PFSK-1 (cell line): ENCODE measurements around the gene TTC21B.

ENCODE experiments used
- FOXP2 ChIP-seq: optimal IDR thresholded peaks from 2 replicates; pipeline ENCODE3; 2011; ENCODE audit warnings: borderline replicate concordance, control low read depth, inconsistent platforms; ENCODE audit not compliant: insufficient read depth; ENCODE audit errors: extremely low read length, extremely low read depth
- POLR2AphosphoS5 ChIP-seq: IDR thresholded peaks from 2 replicates; pipeline ENCODE4 v1.6.1; 2012; ENCODE audit warnings: low read depth, mild to moderate bottlenecking, control low read depth, low read length, moderate library complexity
- REST ChIP-seq, 2 experiments: IDR thresholded peaks; 2 replicates each; pipeline versions ENCODE4 v1.6.1 to v1.8.0; 2011 to 2012; ENCODE audit warnings: low read depth in 2 of 2, low read length in 2 of 2, control low read depth in 1 of 2, inconsistent platforms in 1 of 2, mild to moderate bottlenecking in 1 of 2, moderate library complexity in 1 of 2; ENCODE audit not compliant: insufficient read depth in 1 of 2
- SIN3A ChIP-seq: IDR thresholded peaks from 2 replicates; pipeline ENCODE4 v1.6.1; 2012; ENCODE audit warnings: mild to moderate bottlenecking, low read length, moderate library complexity, borderline replicate concordance; ENCODE audit not compliant: insufficient read depth
- TAF1 ChIP-seq: IDR thresholded peaks from 2 replicates; pipeline ENCODE4 v1.6.1; 2012; ENCODE audit warnings: low read length, control low read depth, borderline replicate concordance; ENCODE audit not compliant: insufficient read depth

DNA sequence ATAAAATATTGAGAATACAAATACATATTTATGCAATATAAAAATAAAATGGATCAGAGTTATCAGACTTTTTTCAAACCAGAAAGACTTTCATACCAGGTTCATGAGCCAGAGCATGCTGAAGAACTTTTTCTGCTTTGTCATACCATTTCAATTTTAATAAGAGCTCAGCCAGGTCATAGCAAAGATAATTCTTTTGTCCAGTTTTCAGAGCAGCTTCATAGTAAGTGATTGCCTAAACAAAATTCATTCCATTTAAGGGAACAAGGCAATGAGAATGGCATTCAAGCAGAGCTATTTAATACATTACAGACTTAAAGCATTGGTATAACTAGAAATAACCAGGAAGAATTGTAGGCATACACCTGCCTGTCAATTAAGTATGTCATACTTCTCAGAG lies 42.3 kb downstream of the TTC21B start:
- TF ChIP-seq POLR2AphosphoS5: no peak
- TF ChIP-seq TAF1: no peak
- TF ChIP-seq REST (IDR thresholded peaks at IDR 0.05; ENCODE audit: insufficient read depth in 1 of 2, low read depth in 2 of 2, low read length in 2 of 2): no peak
- TF ChIP-seq FOXP2: no peak
- no peak for TF ChIP-seq SIN3A
